LNCAP (cell line): Measurements from ENCODE around the gene RNF123.

Experiments used
- TF ChIP-seq, protein P1 (sequence below): fragments of 450-650 bp; IDR thresholded peaks from 2 replicates; pipeline ENCODE4 v1.5.1; 2017; ENCODE audit warnings: mild to moderate bottlenecking

Gene RNF123

DNA sequence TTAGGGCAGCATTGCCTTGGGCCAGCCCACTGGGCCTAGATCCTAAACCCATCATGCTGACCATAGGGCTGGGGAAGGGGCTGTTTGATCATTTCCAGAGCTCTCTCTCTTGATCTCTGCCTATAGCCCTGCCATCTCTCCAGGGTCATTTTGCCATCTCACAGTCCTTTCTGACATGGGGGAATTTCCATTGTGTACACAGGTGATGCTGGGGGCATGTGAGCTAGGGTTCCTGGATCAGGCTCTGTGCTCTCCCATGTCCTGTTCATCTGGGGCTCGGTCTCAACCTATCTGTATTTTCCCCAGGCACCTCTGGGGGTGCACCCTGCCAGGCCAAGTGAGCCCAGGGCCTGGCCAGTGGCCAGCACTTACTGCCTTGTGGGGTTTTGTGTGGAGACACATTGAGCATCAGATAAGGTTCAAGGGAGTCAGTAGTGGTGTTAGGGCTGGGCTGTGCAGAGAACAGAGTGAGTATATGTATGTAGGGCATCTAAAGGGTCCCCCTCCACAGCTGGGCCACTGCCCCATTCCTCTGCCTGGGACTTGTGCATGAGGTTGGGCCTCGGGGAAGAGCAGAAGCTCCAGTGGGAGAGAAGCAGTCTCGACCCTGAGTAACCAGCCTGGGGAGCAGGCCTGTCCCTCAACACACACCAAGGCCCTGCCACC is 40.9 kb upstream of the RNF123 start:
- TF ChIP-seq, protein P1, sequence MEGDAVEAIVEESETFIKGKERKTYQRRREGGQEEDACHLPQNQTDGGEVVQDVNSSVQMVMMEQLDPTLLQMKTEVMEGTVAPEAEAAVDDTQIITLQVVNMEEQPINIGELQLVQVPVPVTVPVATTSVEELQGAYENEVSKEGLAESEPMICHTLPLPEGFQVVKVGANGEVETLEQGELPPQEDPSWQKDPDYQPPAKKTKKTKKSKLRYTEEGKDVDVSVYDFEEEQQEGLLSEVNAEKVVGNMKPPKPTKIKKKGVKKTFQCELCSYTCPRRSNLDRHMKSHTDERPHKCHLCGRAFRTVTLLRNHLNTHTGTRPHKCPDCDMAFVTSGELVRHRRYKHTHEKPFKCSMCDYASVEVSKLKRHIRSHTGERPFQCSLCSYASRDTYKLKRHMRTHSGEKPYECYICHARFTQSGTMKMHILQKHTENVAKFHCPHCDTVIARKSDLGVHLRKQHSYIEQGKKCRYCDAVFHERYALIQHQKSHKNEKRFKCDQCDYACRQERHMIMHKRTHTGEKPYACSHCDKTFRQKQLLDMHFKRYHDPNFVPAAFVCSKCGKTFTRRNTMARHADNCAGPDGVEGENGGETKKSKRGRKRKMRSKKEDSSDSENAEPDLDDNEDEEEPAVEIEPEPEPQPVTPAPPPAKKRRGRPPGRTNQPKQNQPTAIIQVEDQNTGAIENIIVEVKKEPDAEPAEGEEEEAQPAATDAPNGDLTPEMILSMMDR, result no peak

DNA sequence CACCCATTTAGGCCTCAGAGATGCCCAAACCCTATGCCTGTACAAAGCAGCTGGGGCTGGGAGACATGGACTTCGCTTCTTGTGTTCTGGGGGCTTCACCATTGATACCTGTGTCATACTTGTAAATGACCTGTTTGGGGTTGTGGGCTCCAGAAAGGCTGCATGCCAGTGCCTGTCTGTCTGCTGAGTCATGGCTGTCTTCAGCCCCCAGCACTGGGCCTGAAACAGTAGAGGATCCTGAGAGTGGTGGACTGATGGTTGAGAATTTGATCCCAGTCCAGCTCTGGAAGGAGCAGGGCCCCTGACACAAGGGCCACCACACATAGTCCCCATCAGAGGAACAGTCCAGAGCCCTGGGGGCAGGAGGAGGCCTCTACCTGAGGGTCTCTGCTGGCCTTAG is 39.8 kb upstream of the RNF123 start:
- TF ChIP-seq, protein P1, result no peak

DNA sequence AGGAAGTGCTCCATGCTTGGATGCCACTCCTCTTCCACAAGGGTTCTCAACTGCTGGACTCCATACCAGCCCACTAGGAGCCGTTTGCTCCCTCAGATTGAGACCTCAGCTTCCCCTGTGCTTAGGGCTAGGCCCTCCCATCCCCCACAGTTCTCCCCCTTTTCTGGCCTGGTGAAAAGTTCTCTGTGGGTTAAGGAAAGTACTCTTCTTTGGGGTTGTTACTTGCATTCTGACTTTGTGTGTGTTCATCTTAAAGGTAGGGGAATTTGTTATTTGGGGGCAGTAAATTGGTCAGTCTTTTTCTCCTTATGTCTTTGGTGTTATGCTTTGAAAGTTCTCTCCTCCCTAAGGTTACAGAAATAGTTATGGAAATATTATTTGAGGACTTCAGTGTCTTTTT is 39.2 kb upstream of the RNF123 start:
- TF ChIP-seq, protein P1, result no peak

DNA sequence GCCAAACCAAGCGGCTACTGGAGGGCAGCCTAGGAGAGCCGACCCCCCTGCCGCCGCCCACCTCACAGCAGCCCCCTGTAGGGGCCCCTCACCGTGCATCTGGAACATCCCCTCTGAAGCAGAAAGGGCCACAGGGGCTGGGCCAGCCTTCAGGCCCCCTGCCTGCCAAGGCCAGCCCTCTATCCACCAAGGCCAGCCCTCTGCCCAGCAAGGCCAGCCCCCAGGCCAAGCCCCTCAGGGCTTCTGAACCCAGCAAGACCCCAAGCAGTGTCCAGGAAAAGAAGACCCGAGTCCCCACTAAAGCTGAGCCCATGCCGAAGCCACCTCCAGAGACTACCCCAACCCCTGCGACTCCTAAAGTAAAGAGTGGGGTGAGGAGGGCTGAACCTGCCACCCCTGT is 38.7 kb upstream of the RNF123 start:
- TF ChIP-seq, protein P1, result no peak

DNA sequence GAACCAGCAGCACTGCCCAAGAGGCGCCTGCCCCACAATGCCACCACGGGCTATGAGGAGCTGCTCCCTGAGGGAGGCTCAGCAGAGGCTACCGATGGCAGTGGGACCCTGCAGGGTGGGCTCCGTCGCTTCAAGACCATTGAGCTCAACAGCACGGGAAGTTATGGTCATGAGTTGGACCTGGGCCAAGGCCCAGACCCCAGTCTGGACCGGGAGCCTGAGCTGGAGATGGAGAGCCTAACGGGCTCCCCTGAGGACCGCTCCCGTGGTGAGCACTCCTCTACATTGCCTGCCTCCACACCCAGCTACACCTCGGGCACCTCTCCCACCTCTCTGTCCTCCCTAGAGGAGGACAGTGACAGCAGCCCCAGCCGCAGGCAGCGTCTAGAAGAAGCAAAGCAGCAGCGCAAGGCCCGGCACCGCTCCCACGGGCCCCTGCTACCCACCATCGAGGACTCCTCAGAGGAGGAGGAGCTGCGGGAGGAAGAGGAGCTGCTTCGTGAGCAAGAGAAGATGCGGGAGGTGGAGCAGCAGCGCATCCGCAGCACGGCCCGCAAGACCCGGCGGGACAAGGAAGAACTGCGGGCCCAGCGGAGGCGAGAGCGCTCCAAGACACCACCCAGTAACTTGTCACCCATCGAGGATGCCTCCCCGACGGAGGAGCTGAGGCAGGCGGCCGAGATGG is 37.0 kb upstream of the RNF123 start:
- TF ChIP-seq, protein P1, result no peak

DNA sequence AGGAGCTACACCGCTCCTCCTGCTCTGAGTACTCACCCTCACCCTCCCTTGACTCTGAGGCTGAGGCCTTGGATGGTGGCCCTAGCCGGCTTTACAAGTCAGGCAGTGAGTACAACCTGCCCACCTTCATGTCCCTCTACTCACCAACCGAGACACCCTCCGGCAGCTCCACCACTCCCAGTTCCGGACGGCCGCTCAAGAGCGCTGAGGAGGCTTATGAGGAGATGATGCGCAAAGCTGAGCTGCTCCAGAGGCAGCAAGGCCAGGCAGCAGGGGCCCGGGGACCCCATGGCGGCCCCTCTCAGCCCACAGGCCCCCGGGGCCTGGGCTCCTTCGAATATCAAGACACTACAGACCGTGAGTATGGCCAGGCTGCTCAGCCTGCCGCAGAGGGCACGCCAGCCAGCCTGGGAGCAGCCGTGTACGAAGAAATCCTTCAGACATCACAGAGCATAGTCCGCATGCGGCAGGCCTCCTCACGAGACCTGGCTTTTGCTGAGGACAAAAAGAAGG is 36.4 kb upstream of the RNF123 start:
- TF ChIP-seq, protein P1, result no peak

DNA sequence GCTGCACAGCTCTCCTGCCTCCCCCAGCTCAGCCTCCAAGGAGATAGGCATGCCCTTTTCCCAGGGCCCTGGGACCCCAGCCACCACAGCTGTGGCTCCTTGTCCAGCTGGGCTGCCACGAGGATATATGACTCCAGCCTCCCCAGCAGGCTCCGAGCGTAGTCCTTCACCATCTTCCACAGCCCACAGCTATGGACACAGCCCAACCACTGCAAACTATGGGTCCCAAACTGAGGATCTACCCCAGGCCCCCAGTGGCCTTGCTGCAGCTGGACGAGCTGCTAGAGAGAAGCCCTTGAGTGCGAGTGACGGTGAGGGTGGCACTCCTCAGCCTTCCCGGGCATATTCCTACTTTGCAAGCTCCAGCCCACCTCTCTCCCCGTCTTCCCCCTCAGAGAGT is 35.7 kb upstream of the RNF123 start:
- TF ChIP-seq, protein P1, result no peak
